Measurements from ENCODE around the gene TOX2. TPM values are rescaled to one million over a fixed set of nuclear protein-coding genes. Genes with fewer than 3 reads are reported as not detected.

The TOX2 gene
- total RNA-seq, 1 experiment from 2014 or later = 2.7 TPM

- peaks cover 12% of the 10 kb centered on the region for H3K4me1 Mint-ChIP-seq (ENCODE audit: insufficient read depth, unreplicated experiment)
- H3K9me3 Mint-ChIP-seq (ENCODE audit: unreplicated experiment) = no peaks in the 10 kb centered on the region
- DNase-seq (ENCODE audit: unreplicated experiment) = peak; percentile 85
- intact Hi-C loops (cut with micrococcal nuclease) = loop anchor here (1.0 to 5.0 kb wide), 6 partner anchors 103 to 631 kb away; no protein-coding TSS in a partner anchor
- peaks cover 6% of the 10 kb centered on the region for H3K36me3 Mint-ChIP-seq (ENCODE audit: insufficient read depth, unreplicated experiment)
- peak; percentile 96 for TF ChIP-seq CTCF (IDR thresholded peaks at IDR 0.05; ENCODE audit: unreplicated experiment)
- CTCF ChIA-PET = interaction anchor here (0.6 to 16.2 kb wide), 78 partner anchors 9 to 1946 kb away, joined by 3 to 521 read pairs (median 4); no protein-coding TSS in a partner anchor
- H3K27me3 Mint-ChIP-seq (ENCODE audit: insufficient read depth, unreplicated experiment) = no peaks in the 10 kb centered on the region
- BruUV-seq (replicated peaks) = no TSS peak
- no peak overlapping the region for H3K4me3 Mint-ChIP-seq (ENCODE audit: unreplicated experiment)
- POLR2A ChIA-PET = interaction anchor here (1.3 to 1.9 kb wide), 3 partner anchors 9 to 332 kb away, joined by 6 to 11 read pairs (median 6); no protein-coding TSS in a partner anchor
- no peak overlapping the region for H3K27ac Mint-ChIP-seq (ENCODE audit: low read depth, unreplicated experiment)
Measured at GRCh38 chr20:44080646-44081267, 166.1 kb downstream of the TOX2 start.

GRCh38 chr20:44081476-44081875, 166.8 kb downstream of the TOX2 start:
- intact Hi-C loops (cut with micrococcal nuclease) = loop anchor here (5.0 kb wide), 1 partner anchor 104 kb away; no protein-coding TSS in a partner anchor
- CTCF ChIA-PET = interaction anchor here (0.6 to 16.2 kb wide), 27 partner anchors 9 to 886 kb away, joined by 3 to 521 read pairs (median 5); no protein-coding TSS in a partner anchor
- DNase-seq (ENCODE audit: unreplicated experiment) = no peak
- no TSS peak for BruUV-seq (replicated peaks)
- H3K36me3 Mint-ChIP-seq (ENCODE audit: insufficient read depth, unreplicated experiment) = peaks cover 6% of the 10 kb centered on the region
- no peak overlapping the region for H3K4me3 Mint-ChIP-seq (ENCODE audit: unreplicated experiment)
- H3K4me1 Mint-ChIP-seq (ENCODE audit: insufficient read depth, unreplicated experiment) = peaks cover 12% of the 10 kb centered on the region
- no peaks in the 10 kb centered on the region for H3K27me3 Mint-ChIP-seq (ENCODE audit: insufficient read depth, unreplicated experiment)
- TF ChIP-seq CTCF (IDR thresholded peaks at IDR 0.05; ENCODE audit: unreplicated experiment) = no peak
- H3K27ac Mint-ChIP-seq (ENCODE audit: low read depth, unreplicated experiment) = no peak overlapping the region
- POLR2A ChIA-PET = interaction anchor here (0.6 to 3.1 kb wide), 3 partner anchors 8 to 461 kb away, joined by 4 to 18 read pairs (median 6); no protein-coding TSS in a partner anchor
- H3K9me3 Mint-ChIP-seq (ENCODE audit: unreplicated experiment) = no peaks in the 10 kb centered on the region

GRCh38 chr20:44081888-44082287, 167.2 kb downstream of the TOX2 start:
- ChIA-PET CTCF (interaction anchor here (0.6 to 16.2 kb wide), 24 partner anchors 9 to 886 kb away, joined by 3 to 521 read pairs (median 4); no protein-coding TSS in a partner anchor), POLR2A (interaction anchor here (0.6 to 3.1 kb wide), 3 partner anchors 8 to 461 kb away, joined by 4 to 18 read pairs (median 6); no protein-coding TSS in a partner anchor)
- peaks cover 12% of the 10 kb centered on the region for H3K4me1 Mint-ChIP-seq (ENCODE audit: insufficient read depth, unreplicated experiment)
- no peak overlapping the region for H3K27ac Mint-ChIP-seq (ENCODE audit: low read depth, unreplicated experiment)
- intact Hi-C loops (cut with micrococcal nuclease) = loop anchor here (5.0 kb wide), 1 partner anchor 105 kb away; no protein-coding TSS in a partner anchor
- no peaks in the 10 kb centered on the region for H3K9me3 Mint-ChIP-seq (ENCODE audit: unreplicated experiment)
- H3K36me3 Mint-ChIP-seq (ENCODE audit: insufficient read depth, unreplicated experiment) = peaks cover 6% of the 10 kb centered on the region
- no peaks in the 10 kb centered on the region for H3K27me3 Mint-ChIP-seq (ENCODE audit: insufficient read depth, unreplicated experiment)
- no TSS peak for BruUV-seq (replicated peaks)
- H3K4me3 Mint-ChIP-seq (ENCODE audit: unreplicated experiment) = no peak overlapping the region
- no peak for DNase-seq (ENCODE audit: unreplicated experiment)
- TF ChIP-seq CTCF (IDR thresholded peaks at IDR 0.05; ENCODE audit: unreplicated experiment) = no peak

- no peak for TF ChIP-seq CTCF (IDR thresholded peaks at IDR 0.05; ENCODE audit: unreplicated experiment)
- Mint-ChIP-seq H3K4me3 (ENCODE audit: unreplicated experiment) (no peak overlapping the region), H3K4me1 (ENCODE audit: insufficient read depth, unreplicated experiment) (peaks cover 12% of the 10 kb centered on the region), H3K27me3 (ENCODE audit: insufficient read depth, unreplicated experiment) (no peaks in the 10 kb centered on the region), H3K36me3 (ENCODE audit: insufficient read depth, unreplicated experiment) (peaks cover 2% of the 10 kb centered on the region), H3K27ac (ENCODE audit: low read depth, unreplicated experiment) (peak overlapping the region; percentile 6), H3K9me3 (ENCODE audit: unreplicated experiment) (no peaks in the 10 kb centered on the region)
- intact Hi-C loops (cut with micrococcal nuclease) = loop anchor here (5.0 kb wide), 1 partner anchor 106 kb away; no protein-coding TSS in a partner anchor
- ChIA-PET CTCF (interaction anchor here (0.6 to 16.2 kb wide), 13 partner anchors 9 to 545 kb away, joined by 3 to 521 read pairs (median 3); no protein-coding TSS in a partner anchor), POLR2A (interaction anchor here (0.6 to 3.1 kb wide), 3 partner anchors 36 to 1441 kb away, joined by 3 to 18 read pairs (median 5); no protein-coding TSS in a partner anchor)
- peak; percentile 66 for DNase-seq (ENCODE audit: unreplicated experiment)
- BruUV-seq (replicated peaks) = no TSS peak
Measured at GRCh38 chr20:44083220-44083933, 168.7 kb downstream of the TOX2 start.
